Measurements from ENCODE around the gene ANO9.

GRCh38 chr11:484616-485015 is 42.8 kb upstream of the ANO9 start:
- no peak for TF ChIP-seq POLR2A (IDR thresholded peaks at IDR 0.05)
- TF ChIP-seq CTCF (IDR thresholded peaks at IDR 0.05), result no peak
- TF ChIP-seq POLR2AphosphoS5 (IDR thresholded peaks at IDR 0.05), result no peak
- no peak for TF ChIP-seq EP300 (IDR thresholded peaks at IDR 0.05)

Measured in upper lobe of left lung (tissue), 4 donors.